HepG2 (cell line): ENCODE data around the gene KCNQ1OT1. TPM values are rescaled to one million over a fixed set of nuclear protein-coding genes. Genes with fewer than 3 reads are reported as not detected.
A peak's percentile ranks its signal among the peaks of the same experiment; 100 is the strongest.

Experiments
- ARID3A ChIP-seq: IDR thresholded peaks from 2 replicates; pipeline ENCODE4 v1.6.1; 2012; ENCODE audit warnings: low read depth, low read length, improper control_type of control experiment
- ARID5B ChIP-seq: IDR thresholded peaks from 2 replicates; pipeline ENCODE4 v1.4.0; 2020; ENCODE audit warnings: mild to moderate bottlenecking, missing genetic modification reagents
- CERS6 ChIP-seq: sonication (generic); formaldehyde crosslinking; IDR thresholded peaks from 2 replicates; pipeline ENCODE4 v1.5.0; 2020; ENCODE audit warnings: missing genetic modification reagents
- ETV5 ChIP-seq: IDR thresholded peaks from 2 replicates; pipeline ENCODE4 v1.6.1; 2018; ENCODE audit warnings: missing biosample characterization, missing genetic modification reagents, inconsistent platforms, borderline replicate concordance
- HNF4A ChIP-seq: sonication (generic); formaldehyde crosslinking; IDR thresholded peaks from 2 replicates; pipeline ENCODE4 v1.4.0; 2020; ENCODE audit warnings: missing genetic modification reagents
- HOXA7 ChIP-seq: sonication (generic); formaldehyde crosslinking; IDR thresholded peaks from 2 replicates; pipeline ENCODE4 v1.8.1; 2022; ENCODE audit warnings: mild to moderate bottlenecking, missing genetic modification reagents, moderate library complexity
- KAT2B ChIP-seq: fragments of 150-350 bp; IDR thresholded peaks from 2 replicates; pipeline ENCODE4 v1.6.1; 2014; ENCODE audit warnings: low read depth, low read length, borderline replicate concordance
- MLXIP ChIP-seq: sonication (generic); formaldehyde crosslinking; IDR thresholded peaks from 2 replicates; pipeline ENCODE4 v1.9.0; 2021; ENCODE audit warnings: missing genetic modification reagents, borderline replicate concordance
- REST ChIP-seq, 2 experiments: IDR thresholded peaks; 2 replicates each; pipeline ENCODE4 v1.6.1; 2011 to 2012; ENCODE audit warnings: low read length in 2 of 2, borderline replicate concordance in 1 of 2, low read depth in 1 of 2, mild to moderate bottlenecking in 1 of 2, moderate library complexity in 1 of 2
- ZFX ChIP-seq: sonication (generic); formaldehyde crosslinking; IDR thresholded peaks from 2 replicates; pipeline ENCODE4 v1.4.0; 2020; ENCODE audit warnings: mild to moderate bottlenecking, low read depth, missing genetic modification reagents, moderate library complexity
- ZNF230 ChIP-seq: sonication (generic); formaldehyde crosslinking; IDR thresholded peaks from 2 replicates; pipeline ENCODE4 v1.4.0; 2020; ENCODE audit warnings: mild to moderate bottlenecking, missing genetic modification reagents
- ZNF674 ChIP-seq: sonication (generic); formaldehyde crosslinking; IDR thresholded peaks from 2 replicates; pipeline ENCODE4 v1.5.0; 2020; ENCODE audit warnings: low read depth, mild to moderate bottlenecking, missing genetic modification reagents
- ZSCAN25 ChIP-seq: sonication (generic); formaldehyde crosslinking; IDR thresholded peaks from 2 replicates; pipeline ENCODE4 v1.8.0; 2022; ENCODE audit warnings: mild to moderate bottlenecking, missing genetic modification reagents
- polyA plus RNA-seq, 8 experiments: library from polyadenylated mRNA; depleted of rRNA in 3 of 8; stranded (reverse) in 7 of 8; unstranded in 1 of 8; fragments of >200 nt; fragmentation: Illumina TruSeq in 4 of 8; extraction: Trizol in 4 of 8; gene quantifications; 2 replicates each; pipeline versions ENCODE4 v1.2.1 to v1.2.3, GENCODE V29; 2011 to 2016; ENCODE audit warnings: low read depth in 4 of 8, missing spikeins in 1 of 8, mixed read lengths in 1 of 8; ENCODE audit not compliant: insufficient read depth in 1 of 8
- total RNA-seq, 5 experiments: library from RNA; depleted of rRNA; stranded (reverse); fragments of >200 nt; fragmentation: Illumina TruSeq; extraction: Trizol; gene quantifications; 2 replicates each; pipeline ENCODE4 v1.2.3, GENCODE V29; 2016; ENCODE audit warnings: low read depth in 1 of 5

The KCNQ1OT1 gene
- total and polyA plus RNA-seq, 2 of the 13 experiments (the other 11 are each of a cell fraction or from before 2014, with no cell fraction given), result 1.3 to 18.9 TPM

- peak in 1 of 2 experiments; percentile 46; a peak in 1 of 4 replicates for TF ChIP-seq REST (IDR thresholded peaks at IDR 0.05; ENCODE audit: borderline replicate concordance in 1 of 2, low read depth in 1 of 2, low read length in 2 of 2)
- no peak for TF ChIP-seq ETV5 (CRISPR knock-in tag)
- no peak for TF ChIP-seq CERS6 (CRISPR knock-in tag)
- TF ChIP-seq HOXA7, result no peak
- TF ChIP-seq MLXIP (CRISPR knock-in tag), result 0 out of 2 replicates have a peak, but pooled peaks have one; percentile 72
- TF ChIP-seq ZSCAN25 (CRISPR knock-in tag), result peak; percentile 96
- TF ChIP-seq KAT2B, result no peak
- 0 out of 2 replicates have a peak, but pooled peaks have one; percentile 41 for TF ChIP-seq ZNF230
- TF ChIP-seq ARID5B, result peak; percentile 65
- TF ChIP-seq ZFX (CRISPR knock-in tag), result peak; percentile 95
- TF ChIP-seq ARID3A, result peak; percentile 87
- 0 out of 2 replicates have a peak, but pooled peaks have one; percentile 41 for TF ChIP-seq ZNF674
- TF ChIP-seq HNF4A (CRISPR knock-in tag), result peak; percentile 95
Observed at GRCh38 chr11:2728663-2729332, 29.0 kb upstream of the KCNQ1OT1 start (continued).
